Measurements from ENCODE around the gene PRRT1B.

DNA sequence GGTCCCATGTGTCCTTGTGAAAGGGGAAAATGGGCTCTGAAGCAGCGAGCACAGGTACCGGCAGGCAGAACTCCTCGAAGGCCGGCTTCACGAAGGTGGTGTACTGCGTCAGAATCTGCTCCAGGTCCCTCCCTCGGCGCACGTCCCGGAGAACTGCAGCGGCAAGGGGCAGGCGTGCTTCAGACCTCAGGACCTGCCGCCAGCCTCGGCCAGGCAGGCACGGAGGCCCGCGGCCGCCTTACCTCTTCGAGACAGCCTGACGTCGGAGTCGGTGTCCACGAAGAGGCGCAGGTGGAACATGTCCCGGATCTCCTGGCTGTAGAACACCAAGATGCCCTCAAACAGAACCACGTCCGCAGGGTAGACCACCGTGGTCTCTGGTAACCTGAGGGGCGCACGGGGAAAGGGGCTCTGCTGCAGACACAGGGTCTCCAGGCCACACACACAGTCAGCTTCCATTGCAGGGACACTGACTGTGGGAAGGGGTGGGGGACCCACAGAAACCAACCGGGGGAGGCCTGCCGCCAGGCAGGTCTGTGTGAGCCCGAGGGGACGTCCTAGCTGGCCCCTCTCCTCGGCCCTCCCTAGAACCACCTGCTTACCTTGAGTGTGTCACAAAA lies 16.3 kb upstream of the PRRT1B start:
- TF ChIP-seq, protein P1, sequence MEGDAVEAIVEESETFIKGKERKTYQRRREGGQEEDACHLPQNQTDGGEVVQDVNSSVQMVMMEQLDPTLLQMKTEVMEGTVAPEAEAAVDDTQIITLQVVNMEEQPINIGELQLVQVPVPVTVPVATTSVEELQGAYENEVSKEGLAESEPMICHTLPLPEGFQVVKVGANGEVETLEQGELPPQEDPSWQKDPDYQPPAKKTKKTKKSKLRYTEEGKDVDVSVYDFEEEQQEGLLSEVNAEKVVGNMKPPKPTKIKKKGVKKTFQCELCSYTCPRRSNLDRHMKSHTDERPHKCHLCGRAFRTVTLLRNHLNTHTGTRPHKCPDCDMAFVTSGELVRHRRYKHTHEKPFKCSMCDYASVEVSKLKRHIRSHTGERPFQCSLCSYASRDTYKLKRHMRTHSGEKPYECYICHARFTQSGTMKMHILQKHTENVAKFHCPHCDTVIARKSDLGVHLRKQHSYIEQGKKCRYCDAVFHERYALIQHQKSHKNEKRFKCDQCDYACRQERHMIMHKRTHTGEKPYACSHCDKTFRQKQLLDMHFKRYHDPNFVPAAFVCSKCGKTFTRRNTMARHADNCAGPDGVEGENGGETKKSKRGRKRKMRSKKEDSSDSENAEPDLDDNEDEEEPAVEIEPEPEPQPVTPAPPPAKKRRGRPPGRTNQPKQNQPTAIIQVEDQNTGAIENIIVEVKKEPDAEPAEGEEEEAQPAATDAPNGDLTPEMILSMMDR (IDR thresholded peaks at IDR 0.05) = no peak
- no peak for TF ChIP-seq POLR2A (IDR thresholded peaks at IDR 0.05)
- TF ChIP-seq EP300 (IDR thresholded peaks at IDR 0.05) = no peak
- no peak for TF ChIP-seq POLR2AphosphoS5 (IDR thresholded peaks at IDR 0.05)
